Spinal cord (tissue), 10 donors: Measurements from ENCODE around the gene E2F2. TPM values are rescaled to one million over a fixed set of nuclear protein-coding genes. Genes with fewer than 3 reads are reported as not detected.
"Not testable (repeated sequence)": the region's sequence is repeated elsewhere in the genome, so short reads cannot be mapped to it uniquely, and the experiment has no call there.

ENCODE experiments used
- DNase-seq, 6 donors: peaks; one replicate each; pipeline versions ENCODE4 v3.0.0 to v3.0.0-alpha.2; 2013 to 2015; ENCODE audit warnings: low spot score in 6 of 6, low read depth in 4 of 6
- H3K27ac ChIP-seq: one replicate; pipeline ENCODE4 v1.5.1; 2013; ENCODE audit warnings: low read depth, low read length, control low read depth
- H3K27me3 ChIP-seq: one replicate; pipeline ENCODE4 v1.6.1; 2013; ENCODE audit warnings: low read length; ENCODE audit not compliant: control insufficient read depth, insufficient read depth
- H3K36me3 ChIP-seq: one replicate; pipeline ENCODE4 v1.6.1; 2013; ENCODE audit warnings: low read length; ENCODE audit not compliant: control insufficient read depth, insufficient read depth
- H3K4me1 ChIP-seq: one replicate; pipeline ENCODE4 v1.6.1; 2013; ENCODE audit warnings: low read length; ENCODE audit not compliant: control insufficient read depth, insufficient read depth
- H3K4me3 ChIP-seq: one replicate; pipeline ENCODE4 v1.5.1; 2013; ENCODE audit warnings: low read depth, low read length, control low read depth
- H3K9me3 ChIP-seq: one replicate; pipeline ENCODE4 v1.6.1; 2013; ENCODE audit warnings: low read length; ENCODE audit not compliant: control insufficient read depth, insufficient read depth
- WGBS: methylation state at CpG from one replicate; pipeline ENCODE4 v1.1.5; 2013; ENCODE audit warnings: missing lambda C conversion rate; ENCODE audit not compliant: insufficient coverage; 5-methylcytosine and 5-hydroxymethylcytosine counted together
- polyA plus RNA-seq, 2 donors: library from polyadenylated mRNA; unstranded; fragments of 120-200 nt; gene quantifications; one replicate each; pipeline ENCODE4 v1.2.1, GENCODE V29; 2013; ENCODE audit not compliant: insufficient read length in 2 of 2
- total RNA-seq, 2 donors: library from RNA; depleted of rRNA in 1 of 2; stranded (reverse); fragments of 120-200 nt in 1 of 2; fragments of >200 nt in 1 of 2; gene quantifications; one replicate each; pipeline versions ENCODE4 v1.2.3 to v1.2.4, GENCODE V29; 2013 to 2014
- donor health status: healthy.

Gene E2F2
- total and polyA plus RNA-seq, 4 donors: 3.1 to 5.8 (median 3.6) TPM

- Histone ChIP-seq H3K4me1 (no peaks in the 10 kb centered on the region), H3K36me3 (peaks cover 14% of the 10 kb centered on the region), H3K4me3 (no peak overlapping the region), H3K27ac (no peak overlapping the region), H3K9me3 (no peaks in the 10 kb centered on the region), H3K27me3 (no peaks in the 10 kb centered on the region)
- WGBS: 93% methylated on average over 7 of the region's 13 CpGs
- no peak for DNase-seq
These were observed 24.5 kb downstream of the E2F2 start for GRCh38 chr1:23506376-23507107.

- Histone ChIP-seq H3K4me3 (no peak overlapping the region), H3K9me3 (no peaks in the 10 kb centered on the region), H3K27ac (no peak overlapping the region), H3K36me3 (peaks cover 14% of the 10 kb centered on the region), H3K27me3 (no peaks in the 10 kb centered on the region), H3K4me1 (no peaks in the 10 kb centered on the region)
- WGBS: 96% methylated on average over 6 of the region's 6 CpGs
- DNase-seq: no peak
These were observed 25.2 kb downstream of the E2F2 start for GRCh38 chr1:23505851-23506250.

- not testable (repeated sequence) for H3K27me3 ChIP-seq, H3K9me3 ChIP-seq, H3K4me1 ChIP-seq, H3K4me3 ChIP-seq, H3K27ac ChIP-seq, H3K36me3 ChIP-seq, DNase-seq
- no CpG with 5 or more reads among the region's 24 CpGs for WGBS
These were observed 26.9 kb downstream of the E2F2 start for GRCh38 chr1:23504156-23504555.

GRCh38 chr1:23502951-23503350 lies 28.1 kb downstream of the E2F2 start:
- DNase-seq: no peak
- Histone ChIP-seq H3K36me3 (no peaks in the 10 kb centered on the region), H3K27me3 (no peaks in the 10 kb centered on the region), H3K9me3 (no peaks in the 10 kb centered on the region), H3K4me1 (no peaks in the 10 kb centered on the region), H3K27ac (no peak overlapping the region), H3K4me3 (no peak overlapping the region)
- no CpG with 5 or more reads among the region's 6 CpGs for WGBS

- Histone ChIP-seq H3K4me3 (no peak overlapping the region), H3K4me1 (no peaks in the 10 kb centered on the region)
- DNase-seq: no peak
These were observed 30.6 kb downstream of the E2F2 start for GRCh38 chr1:23500466-23500865.

GRCh38 chr1:23497777-23498439 lies 33.1 kb downstream of the E2F2 start:
- no peak overlapping the region for H3K4me3 ChIP-seq

More at GRCh38 chr1:23500466-23500865, 30.6 kb downstream of the E2F2 start:
- WGBS: 50% methylated on average over 1 of the region's 2 CpGs
- Histone ChIP-seq H3K27ac (no peak overlapping the region), H3K36me3 (no peaks in the 10 kb centered on the region), H3K9me3 (no peaks in the 10 kb centered on the region), H3K27me3 (no peaks in the 10 kb centered on the region)

GRCh38 chr1:23496490-23497181 lies 34.4 kb downstream of the E2F2 start:
- no peaks in the 10 kb centered on the region for H3K36me3 ChIP-seq
- H3K9me3 ChIP-seq: no peaks in the 10 kb centered on the region
- no peak for DNase-seq
- H3K27me3 ChIP-seq: no peaks in the 10 kb centered on the region
- H3K4me3 ChIP-seq: no peak overlapping the region
- no peak overlapping the region for H3K27ac ChIP-seq
- WGBS: 91% methylated on average over 3 of the region's 7 CpGs
- no peaks in the 10 kb centered on the region for H3K4me1 ChIP-seq

More at GRCh38 chr1:23497777-23498439, 33.1 kb downstream of the E2F2 start:
- Histone ChIP-seq H3K27me3 (no peaks in the 10 kb centered on the region), H3K27ac (no peak overlapping the region), H3K4me1 (no peaks in the 10 kb centered on the region), H3K9me3 (no peaks in the 10 kb centered on the region), H3K36me3 (no peaks in the 10 kb centered on the region)
- no CpG with 5 or more reads among the region's 3 CpGs for WGBS
- no peak for DNase-seq

- WGBS: 61% methylated on average over 3 of the region's 6 CpGs
- not testable (repeated sequence) for H3K9me3 ChIP-seq, H3K4me1 ChIP-seq, DNase-seq, H3K27ac ChIP-seq, H3K4me3 ChIP-seq, H3K36me3 ChIP-seq, H3K27me3 ChIP-seq
These were observed 36.2 kb downstream of the E2F2 start for GRCh38 chr1:23494836-23495235.

- H3K4me3 ChIP-seq: not testable (repeated sequence)
- WGBS: 93% methylated on average over 2 of the region's 6 CpGs
These were observed 38.3 kb downstream of the E2F2 start for GRCh38 chr1:23492776-23493175.

More at GRCh38 chr1:23492776-23493175, 38.3 kb downstream of the E2F2 start:
- not testable (repeated sequence) for H3K27me3 ChIP-seq, DNase-seq, H3K27ac ChIP-seq, H3K36me3 ChIP-seq, H3K9me3 ChIP-seq, H3K4me1 ChIP-seq
